HG02610 (cell line): ENCODE data around the gene CLEC4A.
"Not testable (repeated sequence)": the region's sequence is repeated elsewhere in the genome, so short reads cannot be mapped to it uniquely, and the experiment has no call there.

Experiments
- ATAC-seq: cut with Tn5 transposase; IDR thresholded peaks from one replicate; pipeline ENCODE4 v1.9.1; 2021; ENCODE audit warnings: mild to moderate bottlenecking, moderate library complexity; ENCODE audit not compliant: unreplicated experiment

Gene CLEC4A

GRCh38 chr12:8133636-8134397 lies 10.4 kb downstream of the CLEC4A start:
- not testable (repeated sequence) for ATAC-seq

GRCh38 chr12:8134398-8134930 lies 11.0 kb downstream of the CLEC4A start:
- ATAC-seq, result not testable (repeated sequence)

GRCh38 chr12:8141647-8142046 lies 18.2 kb downstream of the CLEC4A start:
- not testable (repeated sequence) for ATAC-seq

- ATAC-seq, result no peak
Observed at GRCh38 chr12:8143261-8143660, 19.8 kb downstream of the CLEC4A start.

GRCh38 chr12:8145754-8146441 lies 22.5 kb downstream of the CLEC4A start:
- ATAC-seq, result no peak

- ATAC-seq, result no peak
Observed at GRCh38 chr12:8146442-8146771, 23.0 kb downstream of the CLEC4A start.

GRCh38 chr12:8154526-8154925 lies 31.1 kb downstream of the CLEC4A start:
- ATAC-seq, result no peak

GRCh38 chr12:8156416-8156815 lies 33.0 kb downstream of the CLEC4A start:
- ATAC-seq, result no peak

- no peak for ATAC-seq
Observed at GRCh38 chr12:8156845-8157244, 33.4 kb downstream of the CLEC4A start, which contains the start of gene ZNF705A. ZNF705A (plus strand) TSS chr12:8157015; CDS start chr12:8172626, 15,611 bp downstream.

GRCh38 chr12:8157484-8158198 lies 34.2 kb downstream of the CLEC4A start:
- no peak for ATAC-seq

- ATAC-seq, result not testable (repeated sequence)
Observed at GRCh38 chr12:8172911-8173310, 49.5 kb downstream of the CLEC4A start.

GRCh38 chr12:8179989-8180585 lies 56.7 kb downstream of the CLEC4A start:
- not testable (repeated sequence) for ATAC-seq

GRCh38 chr12:8181271-8181670 lies 57.9 kb downstream of the CLEC4A start:
- not testable (repeated sequence) for ATAC-seq

- not testable (repeated sequence) for ATAC-seq
Observed at GRCh38 chr12:8182923-8183322, 59.5 kb downstream of the CLEC4A start.

GRCh38 chr12:8183346-8183745 lies 59.9 kb downstream of the CLEC4A start:
- not testable (repeated sequence) for ATAC-seq

GRCh38 chr12:8184206-8184605 lies 60.8 kb downstream of the CLEC4A start:
- ATAC-seq, result not testable (repeated sequence)

GRCh38 chr12:8188088-8188487 lies 64.7 kb downstream of the CLEC4A start:
- ATAC-seq, result not testable (repeated sequence)
